NCI-H146 treated with DMSO at 0.1 percent for 48 hours (cell line): Measurements from ENCODE around the gene CREB5.

Source experiments
- DNase-seq: peaks from one replicate; lab custom pipeline; 2025; ENCODE audit not compliant: unreplicated experiment; lab: John Stamatoyannopoulos, UW

Gene CREB5

DNA sequence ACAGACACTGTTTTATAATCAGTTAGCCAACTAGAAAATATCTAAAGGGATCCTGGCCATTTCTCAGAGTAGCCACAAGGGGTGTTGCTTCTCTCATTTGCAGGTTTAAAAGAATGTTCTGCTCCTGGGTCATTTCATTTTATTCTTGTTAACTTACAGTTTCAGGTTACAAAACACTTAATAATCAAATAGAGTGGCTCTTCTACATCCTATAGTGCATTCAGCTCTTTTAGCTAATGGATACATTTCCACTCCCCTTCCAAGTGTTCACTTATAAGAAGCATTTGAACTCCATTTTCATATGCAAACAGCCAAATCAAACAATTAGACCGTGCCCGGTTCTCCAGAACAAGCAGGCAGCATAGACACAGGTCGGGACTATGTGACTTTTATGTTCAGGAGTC lies 428.3 kb downstream of the CREB5 start:
- DNase-seq = no peak

DNA sequence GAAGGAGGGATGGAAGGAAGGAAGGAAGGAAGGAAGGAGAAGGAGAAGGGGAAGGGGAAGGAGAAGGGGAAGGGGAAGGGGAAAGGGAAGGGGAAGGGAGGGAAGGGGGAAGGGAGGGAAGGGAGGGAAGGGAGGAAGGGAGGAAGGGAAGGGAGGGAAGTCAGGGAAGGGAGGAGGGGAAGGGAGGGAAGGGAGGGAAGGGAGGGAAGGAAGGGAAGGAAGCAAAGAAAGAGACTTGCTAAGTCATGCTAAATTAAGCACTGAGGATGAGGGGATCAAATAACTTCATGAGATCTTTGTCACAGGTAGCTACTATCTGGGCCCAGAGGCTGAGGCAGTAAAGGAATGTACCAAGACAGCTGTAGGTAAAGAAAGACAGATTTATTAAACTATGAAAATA lies 429.4 kb downstream of the CREB5 start:
- no peak for DNase-seq

- DNase-seq = no peak
Observed at GRCh38 chr7:28842769-28843295, 430.5 kb downstream of the CREB5 start.

DNA sequence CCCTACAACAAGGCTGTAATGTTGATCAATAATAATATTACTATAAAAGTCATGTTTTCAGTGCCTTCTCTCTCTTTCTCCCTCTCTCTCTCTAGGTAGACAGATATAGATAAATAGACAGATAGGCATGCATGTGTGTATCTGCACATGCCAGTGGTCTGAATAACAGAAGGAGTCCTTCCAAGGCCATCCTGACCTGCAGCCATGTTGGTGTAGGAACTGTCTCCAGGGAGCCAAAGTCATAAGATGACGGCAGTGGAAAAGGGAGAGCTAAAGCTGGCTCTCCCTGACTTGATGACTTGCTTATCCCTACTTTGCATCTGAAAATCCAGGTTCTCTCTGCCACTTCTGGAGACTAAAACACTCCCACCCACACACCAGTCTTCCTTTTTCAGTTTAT lies 432.8 kb downstream of the CREB5 start:
- no peak for DNase-seq

- no peak for DNase-seq
Observed at GRCh38 chr7:28847176-28847575, 434.9 kb downstream of the CREB5 start.

GRCh38 chr7:28847681-28848080 lies 435.4 kb downstream of the CREB5 start:
- DNase-seq = no peak

DNA sequence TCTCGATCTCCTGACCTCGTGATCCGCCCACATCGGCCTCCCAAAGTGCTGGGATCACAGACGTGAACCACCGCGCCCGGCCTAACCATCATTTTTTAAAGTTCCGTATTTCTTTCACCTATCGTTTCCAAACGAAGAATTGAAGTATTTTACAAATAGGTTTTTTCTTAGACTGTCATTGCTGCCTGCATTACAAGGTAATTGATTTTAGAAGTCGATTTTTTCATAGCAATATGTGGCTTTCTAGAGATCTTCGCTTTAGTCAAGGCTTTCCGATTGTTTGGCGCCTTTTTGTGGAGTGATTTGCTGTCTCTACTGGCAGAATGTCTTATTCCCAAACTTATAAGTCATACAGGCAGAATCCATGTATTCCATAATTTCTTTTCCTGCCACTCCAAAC lies 436.6 kb downstream of the CREB5 start:
- DNase-seq = no peak

GRCh38 chr7:28850699-28851098 lies 438.4 kb downstream of the CREB5 start:
- DNase-seq = no peak

- no peak for DNase-seq
Observed at GRCh38 chr7:28853150-28853549, 440.8 kb downstream of the CREB5 start.

GRCh38 chr7:28853834-28854749 lies 441.8 kb downstream of the CREB5 start:
- DNase-seq = peak; percentile 42

- no peak for DNase-seq
Observed at GRCh38 chr7:28854750-28855074, 442.4 kb downstream of the CREB5 start.

DNA sequence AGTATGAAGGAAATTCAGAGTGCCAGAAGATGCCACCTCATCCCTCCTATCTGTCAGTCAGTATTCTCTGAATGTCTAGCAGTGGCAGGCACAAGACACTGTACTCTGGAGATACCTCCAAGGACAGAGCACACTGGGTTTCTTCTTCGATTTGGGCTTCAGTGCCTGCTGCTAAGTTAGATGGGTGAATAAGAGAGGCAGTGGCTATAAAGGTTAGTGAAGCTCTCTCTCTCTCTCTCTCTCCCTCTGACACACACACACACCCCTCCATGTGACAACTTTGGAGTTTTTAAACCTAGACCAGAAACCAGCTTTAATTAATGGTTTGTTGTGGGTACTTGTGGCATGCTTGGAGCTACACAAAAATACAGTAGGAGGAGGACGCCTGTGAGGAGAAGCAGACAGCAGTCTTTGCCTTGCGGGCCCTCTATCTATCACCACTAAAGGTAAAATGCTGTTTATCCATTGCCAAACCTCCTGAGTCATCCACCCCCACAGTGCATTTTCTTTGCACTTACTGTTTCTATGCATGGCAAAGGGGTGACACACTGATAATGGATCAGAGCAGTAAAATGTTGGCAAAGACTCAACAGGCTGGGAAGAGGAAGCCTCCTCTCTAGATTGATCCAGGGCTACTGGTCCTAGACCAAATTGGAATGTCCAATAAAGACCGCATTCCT lies 443.4 kb downstream of the CREB5 start:
- DNase-seq = no peak

- no peak for DNase-seq
Observed at GRCh38 chr7:28856656-28857055, 444.3 kb downstream of the CREB5 start.

- no peak for DNase-seq
Observed at GRCh38 chr7:28858206-28858605, 445.9 kb downstream of the CREB5 start.

- DNase-seq = no peak
Observed at GRCh38 chr7:28858895-28859294, 446.6 kb downstream of the CREB5 start.

GRCh38 chr7:28861825-28862224 lies 449.5 kb downstream of the CREB5 start:
- no peak for DNase-seq

DNA sequence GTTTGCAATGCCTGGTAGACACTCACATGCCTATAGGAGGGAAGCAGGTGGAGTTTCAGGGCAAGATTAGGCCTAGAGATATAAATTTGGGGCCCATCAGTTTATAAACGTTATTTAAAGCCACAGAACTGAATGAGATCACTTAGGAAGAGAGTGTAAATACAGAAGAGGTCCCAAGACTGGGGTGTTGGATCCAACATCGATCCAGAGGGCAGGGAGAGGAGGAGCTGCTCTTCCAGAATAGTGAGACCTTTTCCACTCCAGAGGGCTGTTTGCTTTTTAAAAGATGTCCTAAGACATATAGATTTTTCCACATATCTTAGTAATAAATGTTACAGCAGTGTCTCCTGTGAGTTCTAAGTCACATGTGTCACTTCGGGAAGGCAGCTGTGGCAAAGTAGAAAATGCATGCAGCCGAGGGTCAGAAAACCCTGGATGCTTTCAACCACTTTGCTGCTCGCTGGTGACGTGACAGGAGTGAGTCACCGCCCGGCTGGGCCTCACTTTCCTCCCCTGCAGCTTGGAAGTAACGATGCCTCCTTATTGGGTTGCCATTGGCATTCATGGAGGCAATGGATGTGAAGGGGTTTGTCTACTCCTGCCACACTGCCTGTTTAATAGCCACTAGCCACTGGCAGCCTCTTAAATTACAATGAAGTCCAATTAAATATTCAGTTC lies 450.4 kb downstream of the CREB5 start:
- no peak for DNase-seq

GRCh38 chr7:28865601-28866144 lies 453.4 kb downstream of the CREB5 start:
- no peak for DNase-seq

DNA sequence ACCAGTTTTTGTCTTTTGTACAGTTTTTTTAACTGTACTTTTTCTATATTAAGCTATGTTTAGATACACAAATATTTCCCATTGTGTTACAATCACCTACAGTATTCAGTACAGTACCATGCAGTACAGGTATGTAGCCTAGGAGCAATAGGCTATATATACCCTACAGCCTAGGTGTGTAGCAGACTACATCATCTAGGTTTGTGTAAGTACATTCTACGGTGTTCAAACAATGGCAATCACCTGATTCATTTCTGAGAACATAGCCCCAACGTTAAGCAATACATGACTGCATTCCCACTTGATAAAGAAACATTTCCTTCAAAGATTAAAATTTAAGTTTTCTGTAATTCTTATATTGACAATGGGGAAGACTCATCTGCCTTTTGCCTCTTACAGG lies 456.4 kb downstream of the CREB5 start:
- DNase-seq = no peak

DNA sequence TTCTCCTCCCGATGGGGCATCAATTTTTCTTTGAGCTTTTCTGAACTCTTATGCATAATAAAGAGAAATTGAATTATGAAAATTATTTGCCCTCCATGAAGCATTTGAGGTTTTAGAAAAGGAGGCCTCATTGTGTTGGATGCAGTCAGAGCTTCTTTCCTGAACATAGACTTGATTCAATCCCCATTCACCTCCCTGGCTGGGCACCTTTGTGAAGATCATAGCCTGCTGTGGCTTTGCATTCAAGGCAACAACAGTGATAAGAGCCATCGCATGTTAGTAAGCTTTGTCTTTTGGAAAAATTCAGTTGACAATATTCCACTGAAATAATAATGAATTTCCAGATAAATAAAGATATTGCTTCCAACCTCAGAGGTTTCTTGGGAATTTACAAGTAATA lies 458.8 kb downstream of the CREB5 start:
- no peak for DNase-seq

DNA sequence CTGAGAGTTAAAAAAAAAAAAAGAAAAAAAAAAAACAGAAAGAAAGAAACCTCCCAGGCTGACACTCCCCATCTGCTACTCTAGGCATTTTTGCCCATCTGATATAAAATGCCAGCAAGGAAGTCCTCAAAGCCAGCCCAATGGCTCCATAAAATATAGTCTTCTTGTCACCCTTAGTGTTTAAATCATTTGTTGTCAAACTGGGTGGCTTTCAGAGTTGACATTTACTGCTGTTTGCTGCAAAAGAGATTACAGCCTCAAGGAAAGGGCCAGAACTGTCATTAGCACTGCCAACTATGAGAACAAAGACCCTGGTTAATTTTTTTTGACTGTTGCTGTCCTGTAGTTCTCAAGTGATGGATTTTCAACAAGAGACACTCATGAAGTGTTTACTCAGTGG lies 459.3 kb downstream of the CREB5 start:
- no peak for DNase-seq
